Transverse colon (tissue), 3 donors: ENCODE results near the gene C1QTNF5.

Experiments used
- POLR2A ChIP-seq: fragments of 450-650 bp; IDR thresholded peaks from one replicate; pipeline ENCODE4 v1.6.1; 2016; ENCODE audit warnings: antibody characterized with exemption, mild to moderate bottlenecking, moderate library complexity
- TF ChIP-seq, protein P1 (sequence below), 5 experiments: fragments of 200-600 bp in 3 of 5; fragments of 450-650 bp in 2 of 5; sonication (generic) in 3 of 5; IDR thresholded peaks; 1 replicate in 2 of 5; 2 replicates in 3 of 5; pipeline ENCODE4 v1.5.1; 2016 to 2017; ENCODE audit warnings: antibody characterized with exemption in 5 of 5, inconsistent platforms in 3 of 5, mild to moderate bottlenecking in 2 of 5, moderate library complexity in 1 of 5

DNA sequence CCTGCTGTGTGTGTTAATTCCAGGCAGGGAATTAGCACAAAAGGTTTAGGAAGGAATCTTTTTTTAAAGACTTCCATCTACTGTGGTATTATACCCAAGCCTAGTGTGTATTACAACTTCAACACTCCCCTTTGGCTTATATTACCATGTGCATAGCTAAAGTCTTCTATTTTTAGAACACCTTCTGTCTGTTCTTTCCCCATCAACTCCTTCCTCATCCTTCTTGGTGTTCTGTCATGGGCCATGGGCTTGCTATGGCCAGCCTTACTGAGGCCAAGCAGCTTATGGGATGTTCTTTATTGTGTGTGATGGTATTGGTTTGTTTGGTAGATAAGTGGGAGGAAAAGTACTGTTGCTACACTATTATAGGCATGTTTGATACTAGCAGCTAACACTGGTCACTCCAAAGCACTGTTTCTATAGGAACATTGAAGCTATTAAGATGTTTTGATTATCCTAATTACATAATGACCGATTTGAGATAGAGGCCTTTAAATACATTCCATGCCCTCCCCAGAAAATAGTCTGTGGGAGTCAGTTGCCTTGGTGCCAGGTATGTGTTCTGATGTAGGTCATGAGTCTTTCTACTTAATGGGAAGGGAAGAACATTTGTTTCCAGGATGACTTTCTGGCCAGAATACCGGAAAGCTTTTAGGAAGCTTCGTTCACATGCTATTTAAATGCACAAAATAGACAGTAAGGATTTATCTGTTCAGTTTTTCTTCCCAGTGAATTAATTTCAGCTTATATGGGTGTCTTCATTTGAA lies 40.3 kb downstream of the C1QTNF5 start:
- TF ChIP-seq, protein P1, sequence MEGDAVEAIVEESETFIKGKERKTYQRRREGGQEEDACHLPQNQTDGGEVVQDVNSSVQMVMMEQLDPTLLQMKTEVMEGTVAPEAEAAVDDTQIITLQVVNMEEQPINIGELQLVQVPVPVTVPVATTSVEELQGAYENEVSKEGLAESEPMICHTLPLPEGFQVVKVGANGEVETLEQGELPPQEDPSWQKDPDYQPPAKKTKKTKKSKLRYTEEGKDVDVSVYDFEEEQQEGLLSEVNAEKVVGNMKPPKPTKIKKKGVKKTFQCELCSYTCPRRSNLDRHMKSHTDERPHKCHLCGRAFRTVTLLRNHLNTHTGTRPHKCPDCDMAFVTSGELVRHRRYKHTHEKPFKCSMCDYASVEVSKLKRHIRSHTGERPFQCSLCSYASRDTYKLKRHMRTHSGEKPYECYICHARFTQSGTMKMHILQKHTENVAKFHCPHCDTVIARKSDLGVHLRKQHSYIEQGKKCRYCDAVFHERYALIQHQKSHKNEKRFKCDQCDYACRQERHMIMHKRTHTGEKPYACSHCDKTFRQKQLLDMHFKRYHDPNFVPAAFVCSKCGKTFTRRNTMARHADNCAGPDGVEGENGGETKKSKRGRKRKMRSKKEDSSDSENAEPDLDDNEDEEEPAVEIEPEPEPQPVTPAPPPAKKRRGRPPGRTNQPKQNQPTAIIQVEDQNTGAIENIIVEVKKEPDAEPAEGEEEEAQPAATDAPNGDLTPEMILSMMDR (IDR thresholded peaks at IDR 0.05): no peak
- no peak for TF ChIP-seq POLR2A
